ENCODE results near the gene ATP5MK. TPM values are rescaled to one million over a fixed set of nuclear protein-coding genes. Genes with fewer than 3 reads are reported as not detected.

ATP5MK gene
- total and polyA plus RNA-seq, 2 of the 8 experiments (the other 6 are each of a cell fraction or from before 2014, with no cell fraction given): 280 to 312 TPM

- ChIA-PET POLR2A (ENCODE audit: partially characterized antibody) (interaction anchor here (1.3 to 2.0 kb wide), 6 partner anchors 9 to 23 kb away, joined by 3 to 6 read pairs (median 4); no protein-coding TSS in a partner anchor), CTCF (ENCODE audit: partially characterized antibody) (interaction anchor here (1.2 to 1.6 kb wide), 3 partner anchors 10 to 50 kb away, joined by 3 read pairs; no protein-coding TSS in a partner anchor)
- Histone ChIP-seq H4K5ac (ENCODE audit: insufficient read length, low read depth, low read length) (no peak overlapping the region), H3K27ac (ENCODE audit: low read depth, low read length) (no peak overlapping the region), H4K8ac (ENCODE audit: extremely low read depth, insufficient read depth, low read length) (peak overlapping the region; percentile 14; the same call in 1 of the 2 replicates), H2BK15ac (ENCODE audit: low read length) (no peak overlapping the region), H3K27me3 (replicated peaks in 1 of 4; ENCODE audit: control insufficient read depth in 3 of 4, extremely low read depth in 1 of 4, insufficient read depth in 3 of 4, low read length in 3 of 4) (no peaks in the 10 kb centered on the region), H2BK5ac (ENCODE audit: low read depth, low read length) (no peak overlapping the region), H3K9ac (replicated peaks in 1 of 4; ENCODE audit: extremely low read depth in 1 of 4, low read depth in 3 of 4, low read length in 3 of 4) (no peak overlapping the region), H4K91ac (replicated peaks; ENCODE audit: insufficient read length, low read length) (no peak overlapping the region), H3K23ac (ENCODE audit: insufficient read length) (no peak overlapping the region), H3K9me3 (ENCODE audit: insufficient read depth in 2 of 2, low read depth in 1 of 2, low read length in 1 of 2) (no peaks in the 10 kb centered on the region), H3K4me1 (replicated peaks in 1 of 4; ENCODE audit: control insufficient read depth in 3 of 4, insufficient read depth in 4 of 4, low read length in 3 of 4) (no peaks in the 10 kb centered on the region), H3K79me1 (ENCODE audit: low read depth, low read length) (no peaks in the 10 kb centered on the region), H3K4ac (replicated peaks; ENCODE audit: insufficient read length, low read depth, low read length) (no peak overlapping the region), H3K79me2 (ENCODE audit: control insufficient read depth in 1 of 2, insufficient read depth in 2 of 2, low read length in 2 of 2) (no peaks in the 10 kb centered on the region), H3K4me3 (ENCODE audit: extremely low read depth in 1 of 4, insufficient read depth in 2 of 4, low read depth in 3 of 4, low read length in 4 of 4) (no peak overlapping the region), H2BK120ac (replicated peaks; ENCODE audit: low read depth, low read length) (no peak overlapping the region), H3K23me2 (ENCODE audit: low read depth, low read length) (no peaks in the 10 kb centered on the region), H3K56ac (replicated peaks; ENCODE audit: insufficient read length, low read depth, low read length) (no peak overlapping the region), H3K4me2 (ENCODE audit: insufficient read depth in 1 of 2, low read depth in 2 of 2, low read length in 2 of 2) (no peak overlapping the region), H3K36me3 (ENCODE audit: control insufficient read depth in 2 of 4, insufficient read depth in 4 of 4, low read length in 3 of 4) (peaks cover 52 to 94% (median 78%) of the 10 kb centered on the region in 4 experiments), H4K20me1 (replicated peaks in 1 of 2; ENCODE audit: control insufficient read depth in 1 of 2, insufficient read depth in 2 of 2, low read length in 2 of 2) (peaks cover 3 to 7% of the 10 kb centered on the region in 2 experiments), H2AK5ac (ENCODE audit: low read depth, low read length) (no peak overlapping the region), H2BK20ac (ENCODE audit: low read length) (no peak overlapping the region), H3K18ac (ENCODE audit: extremely low read depth, low read length) (no peak overlapping the region), H2AFZ (ENCODE audit: low read length) (no peak overlapping the region), H2BK12ac (ENCODE audit: low read depth, low read length) (no peak overlapping the region), H3K14ac (ENCODE audit: insufficient read length) (no peak overlapping the region)
- WGBS, 2 experiments (ENCODE audit: extremely low coverage in 1 of 2, insufficient coverage in 1 of 2, insufficient read length in 1 of 2, insufficient replicate concordance in 2 of 2, low coverage in 1 of 2, low lambda C conversion rate in 2 of 2, missing lambda C conversion rate in 1 of 2): 98% methylated on average over 5 of the region's 5 CpGs; no CpG with 5 or more reads in 1 of the 2 experiments
- FAIRE-seq (no peak), DNase-seq (ENCODE audit: low read depth in 1 of 2, low spot score in 2 of 2) (no peak)
- TF ChIP-seq SIRT6 (IDR thresholded peaks at IDR 0.05; ENCODE audit: low read length) (no peak), KDM5A (IDR thresholded peaks at IDR 0.05; ENCODE audit: low read length) (no peak), EGR1 (IDR thresholded peaks at IDR 0.05; ENCODE audit: borderline replicate concordance, low read depth, low read length) (no peak), CBX8 (IDR thresholded peaks at IDR 0.05; ENCODE audit: borderline replicate concordance, low read depth, low read length) (no peak), ATF3 (IDR thresholded peaks at IDR 0.05; ENCODE audit: insufficient read depth, low read depth, low read length) (no peak), SP4 (IDR thresholded peaks at IDR 0.05; ENCODE audit: low read length) (no peak), BACH1 (IDR thresholded peaks at IDR 0.05; ENCODE audit: low read length) (no peak), TEAD4 (IDR thresholded peaks at IDR 0.05; ENCODE audit: low read depth, low read length) (no peak), TCF12 (IDR thresholded peaks at IDR 0.05; ENCODE audit: low read depth, low read length) (no peak), CTBP2 (IDR thresholded peaks at IDR 0.05; ENCODE audit: borderline replicate concordance, insufficient read depth, insufficient read length, low read length) (no peak), RBBP5 (IDR thresholded peaks at IDR 0.05; ENCODE audit: borderline replicate concordance, low read depth, low read length) (no peak), RAD21 (IDR thresholded peaks at IDR 0.05 in 1 of 2, conservative IDR thresholded peaks at IDR 0.05 in 1 of 2; ENCODE audit: low read depth in 2 of 2, low read length in 2 of 2) (no peak)
Observed at GRCh38 chr10:103423748-103424147, 27.5 kb upstream of the ATP5MK start.

Data from H1 (cell line).